Rectal smooth muscle tissue (tissue), 1 donor: ENCODE results near the gene POLG2.
"Not testable (repeated sequence)": the region's sequence is repeated elsewhere in the genome, so short reads cannot be mapped to it uniquely, and the experiment has no call there.

Experiments
- H3K27ac ChIP-seq: one replicate; pipeline ENCODE4 v1.7.0; 2013; ENCODE audit warnings: low read depth, low read length, inconsistent platforms
- H3K27me3 ChIP-seq: one replicate; pipeline ENCODE4 v1.7.0; 2013; ENCODE audit warnings: low read length; ENCODE audit not compliant: control insufficient read depth, insufficient read depth
- H3K36me3 ChIP-seq: one replicate; pipeline ENCODE4 v1.7.0; 2013; ENCODE audit warnings: low read length; ENCODE audit not compliant: control insufficient read depth, insufficient read depth
- H3K4me1 ChIP-seq: one replicate; pipeline ENCODE4 v1.7.0; 2013; ENCODE audit warnings: low read length; ENCODE audit not compliant: control insufficient read depth, insufficient read depth
- H3K4me3 ChIP-seq: one replicate; pipeline ENCODE4 v1.7.0; 2013; ENCODE audit warnings: low read length
- H3K9ac ChIP-seq: one replicate; pipeline ENCODE4 v1.7.0; 2013; ENCODE audit warnings: low read length

Gene POLG2

GRCh38 chr17:64494121-64494520, 2.7 kb downstream of the POLG2 start:
- no peaks in the 10 kb centered on the region for H3K27me3 ChIP-seq
- H3K4me1 ChIP-seq = peaks cover 10% of the 10 kb centered on the region
- peaks cover 9% of the 10 kb centered on the region for H3K36me3 ChIP-seq
- no peak overlapping the region for H3K9ac ChIP-seq
- H3K27ac ChIP-seq = no peak overlapping the region
- H3K4me3 ChIP-seq = no peak overlapping the region

DNA sequence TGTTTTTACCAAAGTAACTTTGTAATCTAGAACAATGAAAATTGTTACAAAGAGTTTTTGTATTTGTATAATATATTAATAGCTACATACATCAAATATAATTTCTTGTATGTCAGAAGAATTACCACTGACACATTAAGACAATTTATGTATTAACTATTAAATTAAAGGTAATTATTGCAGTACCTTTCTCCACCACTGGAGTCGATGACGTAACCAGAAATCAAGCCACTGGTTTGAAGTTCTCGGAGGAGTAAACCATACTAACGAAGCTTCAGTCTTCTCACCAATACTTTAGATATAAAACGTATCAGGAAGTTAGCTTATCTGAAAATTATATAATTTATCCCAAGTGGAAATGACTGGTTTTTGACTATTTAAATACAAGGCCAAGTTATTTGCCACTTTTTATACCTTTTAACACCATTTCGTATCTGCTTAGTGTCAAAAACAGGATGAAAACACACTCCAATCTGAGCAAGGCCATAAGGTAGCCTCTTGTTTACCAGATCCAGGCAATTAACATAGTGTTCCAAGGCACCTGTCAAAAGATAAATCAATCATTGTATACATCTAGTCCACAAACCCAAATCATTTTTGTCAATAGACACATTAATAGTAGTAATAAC, 4.3 kb downstream of the POLG2 start:
- no peaks in the 10 kb centered on the region for H3K27me3 ChIP-seq
- no peak overlapping the region for H3K4me3 ChIP-seq
- H3K9ac ChIP-seq = no peak overlapping the region
- H3K27ac ChIP-seq = no peak overlapping the region
- peaks cover 10% of the 10 kb centered on the region for H3K4me1 ChIP-seq
- H3K36me3 ChIP-seq = peaks cover 7% of the 10 kb centered on the region

DNA sequence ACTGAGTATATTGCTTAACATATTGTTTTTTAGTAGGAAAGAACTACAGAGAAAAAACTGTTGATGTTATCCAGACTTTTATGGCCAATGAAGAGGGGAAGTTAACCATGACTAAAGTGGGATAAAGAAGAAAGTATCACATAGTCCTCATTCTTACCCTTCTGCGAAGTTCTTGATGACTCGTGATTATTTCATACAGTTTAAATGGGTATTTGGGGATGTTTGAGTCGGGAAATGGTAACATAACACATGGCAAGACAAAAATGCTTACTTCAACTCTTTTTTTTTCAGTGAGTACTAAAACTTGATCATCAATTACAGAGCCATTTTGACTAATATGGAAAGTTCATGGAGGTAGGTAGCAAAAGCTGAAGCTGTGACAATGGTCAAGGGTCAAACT, 4.9 kb downstream of the POLG2 start:
- H3K36me3 ChIP-seq = peaks cover 7% of the 10 kb centered on the region

DNA sequence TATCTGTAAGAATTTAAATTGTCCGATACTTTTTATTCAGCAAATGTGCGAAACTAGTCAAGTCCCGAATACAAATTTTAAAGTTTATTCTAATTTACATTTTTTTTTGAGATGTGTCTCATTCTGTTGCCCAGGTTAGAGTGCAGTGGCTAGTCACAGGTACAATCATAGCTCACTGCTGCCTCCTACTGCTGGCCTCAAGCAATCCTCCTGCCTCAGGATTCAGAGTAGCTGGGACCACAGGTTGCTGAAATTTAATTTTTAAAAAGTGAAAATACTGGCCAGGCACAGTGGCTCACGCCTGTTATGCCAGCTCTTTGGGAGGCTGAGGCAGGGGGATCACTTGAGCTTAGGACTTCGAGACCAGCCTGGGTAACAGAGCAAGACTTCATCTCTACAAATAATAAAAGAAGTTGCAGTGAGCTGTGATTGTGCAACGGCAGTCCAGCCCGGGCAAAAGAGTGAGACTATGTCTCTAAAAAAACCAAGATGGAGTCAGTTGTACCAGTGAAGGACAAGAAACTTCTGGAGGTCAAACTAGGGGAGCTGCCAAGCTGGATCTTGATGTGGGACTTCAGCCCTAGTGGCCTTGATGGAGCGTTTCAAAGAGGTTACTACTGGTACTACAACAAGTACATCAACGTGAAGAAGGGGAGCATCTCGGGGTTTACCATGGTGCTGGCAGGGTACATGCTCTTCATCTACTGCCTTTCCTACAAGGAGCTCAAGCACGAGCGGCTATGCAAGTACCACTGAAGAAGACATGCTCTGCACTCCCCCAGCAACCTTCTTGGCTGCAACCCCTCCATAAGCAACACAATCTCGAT, 5.6 kb downstream of the POLG2 start:
- H3K27me3 ChIP-seq = no peaks in the 10 kb centered on the region
- no peak overlapping the region for H3K4me3 ChIP-seq
- H3K36me3 ChIP-seq = peaks cover 7% of the 10 kb centered on the region
- peaks cover 6% of the 10 kb centered on the region for H3K4me1 ChIP-seq
- H3K9ac ChIP-seq = no peak overlapping the region
- H3K27ac ChIP-seq = no peak overlapping the region

More for the DNA sequence above, 4.9 kb downstream of the POLG2 start:
- no peaks in the 10 kb centered on the region for H3K27me3 ChIP-seq
- no peak overlapping the region for H3K27ac ChIP-seq
- no peak overlapping the region for H3K9ac ChIP-seq
- no peak overlapping the region for H3K4me3 ChIP-seq
- H3K4me1 ChIP-seq = peaks cover 6% of the 10 kb centered on the region

GRCh38 chr17:64488301-64488700, 8.6 kb downstream of the POLG2 start:
- Histone ChIP-seq H3K9ac (no peak overlapping the region), H3K4me3 (no peak overlapping the region), H3K27me3 (no peaks in the 10 kb centered on the region), H3K27ac (no peak overlapping the region), H3K4me1 (no peaks in the 10 kb centered on the region), H3K36me3 (peaks cover 16% of the 10 kb centered on the region)

GRCh38 chr17:64484380-64484779, 12.5 kb downstream of the POLG2 start:
- H3K27me3 ChIP-seq = no peaks in the 10 kb centered on the region
- no peak overlapping the region for H3K9ac ChIP-seq
- H3K27ac ChIP-seq = no peak overlapping the region
- peaks cover 13% of the 10 kb centered on the region for H3K36me3 ChIP-seq
- no peaks in the 10 kb centered on the region for H3K4me1 ChIP-seq
- H3K4me3 ChIP-seq = no peak overlapping the region

- H3K36me3 ChIP-seq = peaks cover 13% of the 10 kb centered on the region
- H3K4me3 ChIP-seq = no peak overlapping the region
- H3K27me3 ChIP-seq = no peaks in the 10 kb centered on the region
- no peaks in the 10 kb centered on the region for H3K4me1 ChIP-seq
- H3K27ac ChIP-seq = no peak overlapping the region
- no peak overlapping the region for H3K9ac ChIP-seq
These were observed 15.9 kb downstream of the POLG2 start for GRCh38 chr17:64480951-64481350.

- no peak overlapping the region for H3K27ac ChIP-seq
- peaks cover 4% of the 10 kb centered on the region for H3K36me3 ChIP-seq
These were observed 19.0 kb downstream of the POLG2 start for GRCh38 chr17:64477849-64478248.

GRCh38 chr17:64472564-64472963, 24.3 kb downstream of the POLG2 start:
- Histone ChIP-seq H3K4me1 (no peaks in the 10 kb centered on the region), H3K36me3 (no peaks in the 10 kb centered on the region), H3K27me3 (no peaks in the 10 kb centered on the region), H3K27ac (no peak overlapping the region), H3K9ac (no peak overlapping the region), H3K4me3 (no peak overlapping the region)

More at GRCh38 chr17:64477849-64478248, 19.0 kb downstream of the POLG2 start:
- Histone ChIP-seq H3K4me1 (no peaks in the 10 kb centered on the region), H3K27me3 (no peaks in the 10 kb centered on the region), H3K9ac (no peak overlapping the region), H3K4me3 (no peak overlapping the region)

- H3K9ac ChIP-seq = no peak overlapping the region
- no peaks in the 10 kb centered on the region for H3K36me3 ChIP-seq
- no peaks in the 10 kb centered on the region for H3K4me1 ChIP-seq
These were observed 25.4 kb downstream of the POLG2 start for GRCh38 chr17:64471440-64471839.

GRCh38 chr17:64470625-64471024, 26.2 kb downstream of the POLG2 start:
- no peaks in the 10 kb centered on the region for H3K27me3 ChIP-seq
- H3K9ac ChIP-seq = no peak overlapping the region
- H3K4me3 ChIP-seq = no peak overlapping the region
- H3K4me1 ChIP-seq = no peaks in the 10 kb centered on the region
- H3K36me3 ChIP-seq = no peaks in the 10 kb centered on the region
- H3K27ac ChIP-seq = no peak overlapping the region

More at GRCh38 chr17:64471440-64471839, 25.4 kb downstream of the POLG2 start:
- no peak overlapping the region for H3K4me3 ChIP-seq
- no peaks in the 10 kb centered on the region for H3K27me3 ChIP-seq
- no peak overlapping the region for H3K27ac ChIP-seq

GRCh38 chr17:64466834-64467233, 30.0 kb downstream of the POLG2 start:
- H3K4me1 ChIP-seq, H3K36me3 ChIP-seq, H3K9ac ChIP-seq, H3K4me3 ChIP-seq, H3K27ac ChIP-seq, H3K27me3 ChIP-seq: not testable (repeated sequence)
